A204.1 (cell line): ENCODE data around the gene SKI.
"Not testable (repeated sequence)": the region's sequence is repeated elsewhere in the genome, so short reads cannot be mapped to it uniquely, and the experiment has no call there.

Experiments used
- FAIRE-seq: peaks from 2 replicates; lab custom pipeline; 2012; peaks lifted over from hg19 to GRCh38; lab: Jason Lieb, UNC

The SKI gene

DNA sequence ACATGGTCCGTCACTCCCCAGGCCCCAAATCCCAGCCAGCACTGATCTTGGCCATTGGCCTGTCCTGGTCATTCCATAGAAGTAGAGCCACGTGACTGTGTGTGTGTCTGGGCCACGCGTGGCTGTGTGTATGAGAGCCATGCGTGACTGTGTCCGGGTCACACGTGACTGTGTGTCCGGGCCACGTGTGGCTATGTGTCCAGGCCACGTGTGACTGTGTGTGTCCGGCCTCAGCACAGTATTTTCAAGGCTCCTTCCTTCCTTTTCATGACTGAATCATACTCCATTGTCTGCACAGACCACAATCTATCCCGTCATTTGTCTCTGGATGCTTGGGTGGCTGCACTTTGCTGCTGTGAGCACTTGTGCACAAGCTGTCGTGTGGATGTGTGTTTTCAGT is 67.4 kb downstream of the SKI start:
- no peak for FAIRE-seq

DNA sequence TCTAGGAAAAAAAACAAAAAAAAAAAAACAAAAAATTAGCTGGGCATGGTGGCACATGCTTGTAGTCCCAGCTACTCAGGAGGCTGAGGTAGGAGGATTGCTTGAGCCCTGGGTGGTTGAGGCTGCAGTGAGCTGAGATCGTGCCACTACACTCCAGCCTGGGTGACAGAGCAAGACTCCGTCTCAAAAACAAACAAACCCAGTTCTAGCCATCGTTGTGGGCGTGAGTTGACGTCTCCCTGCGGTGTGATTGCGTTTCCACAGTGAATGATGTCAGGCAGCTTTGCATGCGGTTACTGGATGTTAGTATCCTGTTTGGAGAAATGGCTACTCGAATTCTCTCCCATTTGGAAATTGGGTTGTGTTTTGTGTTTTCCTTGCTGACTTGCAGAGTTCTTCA is 68.1 kb downstream of the SKI start:
- not testable (repeated sequence) for FAIRE-seq

DNA sequence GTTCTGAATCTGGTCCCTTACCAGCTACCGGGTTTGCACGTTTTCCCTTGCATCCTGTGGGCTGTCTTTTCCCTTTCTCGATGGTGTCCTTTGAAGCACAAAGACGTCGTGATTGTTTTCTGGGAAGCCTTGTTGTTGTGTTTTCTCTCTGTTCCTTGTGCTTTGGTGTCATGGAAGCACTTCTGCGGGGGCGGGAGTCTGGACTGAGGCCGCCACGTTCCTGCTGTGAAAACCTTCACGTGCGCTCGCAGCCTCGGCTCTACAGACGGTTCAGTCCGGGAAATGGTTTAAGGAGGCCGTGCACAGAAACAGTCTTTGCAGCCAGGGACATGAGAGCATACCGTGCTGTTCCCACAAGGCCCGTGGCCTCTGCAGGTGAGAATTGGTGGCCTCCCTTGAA is 68.5 kb downstream of the SKI start:
- no peak for FAIRE-seq

DNA sequence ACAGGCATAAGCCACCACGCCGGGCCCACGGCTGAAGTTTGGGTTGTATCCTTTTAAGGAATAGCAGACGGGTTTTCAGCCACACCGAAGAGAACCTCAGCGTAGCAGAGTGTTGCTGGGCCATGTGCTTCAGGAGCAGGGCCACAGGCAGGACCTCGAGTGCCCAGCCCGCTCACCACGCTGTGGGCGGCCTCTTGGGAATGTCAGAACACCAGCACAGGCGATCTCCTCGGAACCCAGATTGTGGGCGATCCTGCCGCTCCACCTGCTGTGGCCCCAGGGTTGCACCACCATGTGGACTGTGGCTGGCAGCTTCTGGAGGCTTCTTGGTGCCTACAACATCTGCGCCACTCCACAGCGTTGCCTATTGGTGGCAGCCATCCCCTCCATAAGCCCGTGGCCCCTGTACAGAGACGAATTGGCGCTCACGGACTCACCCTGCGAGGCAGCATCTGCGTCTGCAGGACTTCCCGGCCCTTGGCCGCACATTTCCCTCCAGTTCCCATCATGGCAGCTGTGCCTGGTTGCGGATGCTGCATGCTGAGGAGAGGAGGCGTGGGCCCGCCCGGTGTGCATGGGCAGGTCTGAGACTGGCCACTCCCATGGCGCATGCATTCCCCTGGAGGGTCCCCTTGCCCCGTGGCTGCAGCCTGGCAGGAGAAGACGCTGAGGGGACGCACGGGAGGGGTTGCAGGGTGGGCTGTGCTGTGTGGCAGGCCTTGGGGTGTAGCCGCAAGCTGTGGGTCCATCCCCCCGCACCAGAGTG is 69.3 kb downstream of the SKI start:
- no peak for FAIRE-seq

DNA sequence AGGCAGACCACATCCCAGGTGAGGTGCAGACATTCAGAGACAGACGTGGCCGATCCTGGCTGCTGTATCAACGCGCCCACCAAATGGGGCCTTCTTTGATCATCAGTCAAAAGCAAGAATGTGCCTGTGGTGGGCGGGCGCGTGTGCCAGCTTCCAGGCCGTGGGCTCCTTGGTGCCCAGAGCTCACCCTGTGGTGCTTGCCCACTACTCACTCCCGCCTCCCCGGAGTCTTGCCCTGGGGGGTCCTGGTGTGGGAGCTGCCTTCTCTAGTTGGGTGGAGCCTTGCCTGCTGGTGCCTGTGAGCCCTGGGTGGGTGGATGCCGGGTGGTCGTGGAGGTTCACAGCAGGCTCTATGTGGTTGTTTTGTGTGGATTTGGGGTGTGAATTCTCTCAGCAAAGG is 70.6 kb downstream of the SKI start:
- FAIRE-seq, result no peak

DNA sequence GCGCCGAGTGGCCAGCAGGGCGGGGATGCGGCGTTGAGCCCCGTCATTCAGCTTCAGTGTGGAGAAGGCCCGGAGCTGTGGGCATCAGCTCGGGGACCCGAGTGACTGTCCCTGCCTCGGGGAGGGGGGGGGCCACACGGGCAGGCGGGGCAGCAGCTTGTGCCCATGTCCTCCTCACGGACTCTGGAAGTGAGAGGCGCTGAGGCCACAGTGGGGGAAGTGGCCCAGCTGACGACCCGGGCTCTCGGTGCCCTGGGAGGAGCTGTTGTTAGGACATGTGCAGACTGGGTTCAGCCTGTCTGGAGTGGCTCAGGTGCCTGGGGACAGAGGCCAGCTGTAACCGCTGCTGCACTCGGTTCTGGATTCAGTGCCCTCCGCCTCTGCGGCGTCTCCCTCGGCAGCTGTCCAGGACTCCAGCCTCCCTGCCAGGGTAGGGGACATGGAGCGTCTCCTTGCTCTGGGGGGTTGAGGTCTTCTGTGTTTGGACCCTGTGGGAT is 71.1 kb downstream of the SKI start:
- no peak for FAIRE-seq

DNA sequence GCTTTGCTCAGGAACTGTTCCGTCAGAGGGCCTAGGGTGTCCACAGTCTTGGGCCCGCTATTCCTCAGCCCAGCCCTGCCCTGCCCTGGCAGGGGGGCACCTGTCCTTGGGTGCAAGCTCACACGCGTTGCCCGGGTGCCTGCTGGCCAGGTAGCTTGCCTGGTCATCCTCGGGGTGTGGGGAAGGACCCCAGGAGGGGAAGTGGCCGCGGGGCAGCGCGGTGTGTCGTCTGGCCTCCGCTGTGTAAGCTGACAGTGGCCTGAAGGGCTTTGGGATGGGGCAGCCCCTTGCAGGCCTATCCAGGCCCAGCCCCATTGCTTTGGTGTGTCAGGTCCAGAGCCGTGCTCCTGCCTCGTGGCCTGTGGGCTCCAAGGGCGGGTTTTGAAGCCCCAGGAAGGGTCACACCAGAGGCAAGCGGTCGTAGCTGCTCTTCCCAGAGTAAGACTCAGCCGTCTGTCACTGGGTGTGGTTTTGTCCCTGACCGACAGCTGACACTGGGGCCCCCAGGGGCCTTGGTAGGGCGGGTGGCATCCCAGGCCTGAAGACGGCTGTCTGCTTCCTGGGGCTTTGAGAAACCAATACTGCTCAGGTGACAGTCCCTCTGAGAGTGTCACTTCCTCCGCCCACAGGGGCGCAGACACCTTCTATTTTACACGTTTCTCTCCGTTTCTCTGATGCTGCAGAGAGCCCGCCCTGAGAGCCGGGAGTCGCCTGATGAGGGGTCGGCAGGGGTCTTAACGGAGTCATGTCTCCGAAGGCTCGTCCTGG is 72.1 kb downstream of the SKI start:
- FAIRE-seq, result no peak

DNA sequence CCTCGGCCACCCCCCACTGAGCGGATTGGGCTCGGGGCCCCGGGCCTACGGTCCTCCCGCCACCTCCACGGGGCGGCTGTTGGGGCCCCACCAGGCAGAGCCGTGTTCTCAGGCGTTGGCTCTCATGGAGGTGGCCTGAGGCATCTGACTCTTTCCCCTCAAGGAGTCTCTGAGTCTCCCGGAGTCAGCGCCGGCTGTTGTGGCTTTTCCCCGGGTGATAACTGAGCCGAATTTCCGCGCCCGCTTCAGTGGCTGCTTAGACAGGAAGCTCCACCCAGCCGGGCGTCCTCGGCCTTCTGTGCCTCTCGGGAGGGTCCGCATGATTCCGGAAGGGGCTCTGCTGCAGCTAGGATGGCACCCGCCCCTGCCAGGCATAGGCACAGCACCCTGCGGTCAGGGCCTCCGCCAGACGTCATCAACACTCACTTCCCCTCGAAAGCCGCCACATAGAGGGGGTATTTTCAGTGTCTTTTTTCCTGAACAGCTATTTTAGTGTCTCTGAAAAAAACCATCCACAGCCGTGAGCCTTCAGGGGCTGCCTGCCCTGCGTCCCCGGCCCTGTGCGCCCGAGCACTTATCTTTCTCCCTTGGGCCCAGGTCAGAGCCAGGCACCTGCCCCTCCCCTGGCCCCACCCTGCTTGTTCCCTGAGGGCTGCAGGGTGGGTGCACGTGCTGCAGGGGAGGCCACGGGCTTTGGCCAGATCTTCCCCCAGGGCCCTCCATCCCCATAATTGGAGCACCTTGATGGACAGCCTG is 72.9 kb downstream of the SKI start:
- no peak for FAIRE-seq

DNA sequence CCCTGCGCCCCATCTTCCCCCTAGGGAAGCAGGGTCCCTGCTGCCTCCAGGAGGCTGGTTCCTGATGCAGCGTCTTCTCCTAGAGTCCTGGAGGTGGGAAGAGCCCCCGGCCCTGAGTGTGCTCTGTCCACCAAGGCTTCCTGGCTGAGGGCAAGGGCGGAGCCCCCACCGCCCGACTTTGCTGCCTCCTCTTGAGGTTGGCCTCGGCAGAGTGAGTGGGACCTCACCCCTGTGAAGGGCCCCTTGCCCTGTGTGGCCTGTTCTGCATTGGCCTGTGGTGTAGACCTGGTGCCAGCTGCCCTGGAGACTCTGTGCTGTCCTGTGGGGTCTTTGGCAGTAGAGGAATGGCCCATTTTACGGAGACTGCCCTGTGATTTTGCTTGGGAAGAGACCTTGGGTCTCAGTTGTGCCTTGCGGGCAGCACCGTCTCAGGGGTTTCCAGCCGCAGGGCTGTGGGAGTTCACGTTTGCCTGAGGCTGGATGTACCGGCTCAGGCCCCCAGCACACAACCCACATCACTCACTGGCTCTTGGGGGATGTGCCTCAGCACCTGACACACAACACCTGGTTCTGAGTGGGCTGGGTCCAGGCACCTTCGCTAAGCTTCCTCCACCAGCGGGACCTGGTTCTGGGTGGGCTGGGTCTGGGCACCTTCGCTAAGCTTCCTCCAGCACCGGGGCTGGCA is 73.6 kb downstream of the SKI start:
- FAIRE-seq, result no peak

DNA sequence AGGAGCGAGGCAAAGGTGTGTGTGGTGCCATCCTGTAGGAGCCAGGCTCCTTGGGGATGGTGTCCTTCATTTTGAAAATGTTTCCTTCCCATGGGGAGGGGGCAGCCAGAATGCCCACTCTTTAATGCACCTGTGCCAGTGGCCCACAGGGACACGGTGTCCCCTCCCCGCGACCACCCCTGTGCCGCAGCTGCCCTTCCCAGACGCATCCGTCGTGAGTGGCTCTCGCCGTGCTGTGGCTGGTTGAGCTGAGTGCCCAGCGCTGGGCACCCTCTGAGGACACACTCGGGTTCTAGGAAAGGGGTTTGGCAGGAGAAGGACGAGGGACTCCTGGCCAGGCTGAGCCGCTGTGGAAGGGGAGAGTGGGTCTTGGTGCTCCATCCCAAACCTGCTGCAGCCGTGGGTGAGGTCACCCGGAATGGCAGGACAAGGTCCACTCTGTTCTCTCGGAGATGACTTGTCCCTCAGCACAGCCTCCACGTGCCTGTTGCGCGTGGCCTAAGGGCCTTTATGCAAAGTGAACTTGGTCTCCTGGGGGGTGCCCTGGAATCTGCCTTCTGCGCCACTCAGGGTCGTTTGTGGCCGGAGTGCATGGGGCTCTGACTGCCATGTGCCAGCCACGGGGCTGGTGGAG is 74.3 kb downstream of the SKI start:
- FAIRE-seq, result no peak

DNA sequence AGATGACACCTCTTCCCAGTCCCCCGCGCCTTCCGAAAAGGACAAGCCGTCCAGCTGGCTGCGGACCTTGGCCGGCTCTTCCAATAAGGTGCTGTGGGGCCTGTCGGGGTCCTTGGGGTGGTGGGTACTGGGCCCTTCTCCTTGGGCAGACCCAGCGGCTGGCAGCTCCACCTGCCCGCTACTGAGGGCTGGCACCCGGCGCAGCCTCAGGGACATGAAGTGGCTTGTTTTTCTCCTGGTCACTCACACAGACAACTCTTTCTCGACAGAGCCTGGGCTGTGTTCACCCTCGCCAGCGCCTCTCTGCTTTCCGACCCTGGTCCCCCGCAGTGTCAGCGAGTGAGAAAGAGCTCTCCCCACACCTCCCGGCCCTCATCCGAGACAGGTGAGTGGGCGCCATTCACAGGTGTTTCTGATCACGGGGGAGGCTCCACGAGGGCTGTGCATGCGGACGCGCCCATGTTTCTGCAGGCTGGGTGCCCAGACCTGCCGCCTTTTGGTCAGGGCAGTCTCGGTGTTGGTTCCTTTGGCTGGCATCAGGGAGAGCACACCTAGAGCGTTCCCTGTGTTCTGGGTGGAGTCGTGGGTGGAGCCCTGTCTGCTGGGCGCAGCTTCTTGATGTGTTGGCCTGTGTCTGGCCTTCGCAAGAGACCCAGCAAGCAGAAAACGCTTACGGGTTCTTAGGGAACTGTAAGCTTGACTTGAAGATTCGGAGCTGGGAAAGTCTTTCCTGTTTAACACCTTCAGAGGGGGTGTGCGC is 75.1 kb downstream of the SKI start:
- no peak for FAIRE-seq

DNA sequence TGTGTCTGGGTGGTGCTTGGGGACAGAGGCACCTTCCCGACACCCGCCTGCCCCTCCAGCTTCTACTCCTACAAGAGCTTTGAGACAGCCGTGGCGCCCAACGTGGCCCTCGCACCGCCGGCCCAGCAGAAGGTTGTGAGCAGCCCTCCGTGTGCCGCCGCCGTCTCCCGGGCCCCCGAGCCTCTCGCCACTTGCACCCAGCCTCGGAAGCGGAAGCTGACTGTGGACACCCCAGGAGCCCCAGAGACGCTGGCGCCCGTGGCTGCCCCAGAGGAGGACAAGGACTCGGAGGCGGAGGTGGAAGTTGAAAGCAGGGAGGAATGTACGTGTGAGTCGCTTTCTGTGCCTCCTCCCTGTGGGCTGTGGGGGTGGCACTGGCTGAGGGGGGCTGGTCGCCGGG is 75.7 kb downstream of the SKI start:
- no peak for FAIRE-seq

DNA sequence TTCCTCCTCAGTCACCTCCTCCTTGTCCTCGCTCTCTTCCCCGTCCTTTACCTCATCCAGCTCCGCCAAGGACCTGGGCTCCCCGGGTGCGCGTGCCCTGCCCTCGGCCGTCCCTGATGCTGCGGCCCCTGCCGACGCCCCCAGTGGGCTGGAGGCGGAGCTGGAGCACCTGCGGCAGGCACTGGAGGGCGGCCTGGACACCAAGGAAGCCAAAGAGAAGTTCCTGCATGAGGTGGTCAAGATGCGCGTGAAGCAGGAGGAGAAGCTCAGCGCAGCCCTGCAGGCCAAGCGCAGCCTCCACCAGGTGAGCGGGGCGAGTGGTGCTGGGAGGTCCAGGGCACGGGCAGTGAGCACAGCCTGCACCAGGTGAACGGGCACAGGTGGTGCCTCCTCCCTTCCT is 76.2 kb downstream of the SKI start:
- no peak for FAIRE-seq

DNA sequence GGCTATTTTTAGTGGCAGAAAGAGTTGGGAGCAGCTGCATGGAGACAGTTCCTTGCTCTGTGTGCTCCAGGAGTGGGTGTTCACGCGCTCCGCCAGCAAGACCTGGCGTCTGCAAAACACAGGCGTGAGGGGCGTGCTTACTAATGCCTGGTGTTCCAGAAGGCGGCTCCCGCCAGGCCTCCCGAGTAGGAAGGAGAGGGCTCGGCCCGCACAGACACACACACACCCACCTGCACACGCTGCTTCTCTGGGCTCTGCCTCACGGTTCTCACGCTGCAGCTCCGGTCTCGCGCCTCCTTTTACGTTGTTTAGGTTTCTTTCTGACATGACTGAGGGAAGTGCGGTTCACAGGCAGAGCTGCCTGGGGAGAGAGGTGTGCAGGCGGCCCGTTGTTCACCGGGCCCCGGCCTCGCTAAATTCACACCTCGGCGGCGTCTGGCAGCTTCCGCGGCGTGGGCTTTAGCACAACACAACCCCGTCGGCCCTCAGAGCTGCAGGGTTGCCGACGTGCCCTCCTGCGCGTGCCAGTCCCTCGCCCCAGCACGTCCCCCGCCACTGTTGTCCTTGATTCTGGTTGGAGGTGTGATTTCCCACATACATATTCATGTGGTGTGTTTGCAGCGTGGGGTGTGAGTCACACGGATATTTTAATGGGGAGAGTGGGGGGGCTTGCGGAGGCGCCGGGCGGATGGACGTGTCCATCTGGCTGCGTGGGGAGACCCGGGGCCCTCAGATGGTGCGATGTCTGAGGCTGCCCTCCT is 77.0 kb downstream of the SKI start:
- FAIRE-seq, result no peak

DNA sequence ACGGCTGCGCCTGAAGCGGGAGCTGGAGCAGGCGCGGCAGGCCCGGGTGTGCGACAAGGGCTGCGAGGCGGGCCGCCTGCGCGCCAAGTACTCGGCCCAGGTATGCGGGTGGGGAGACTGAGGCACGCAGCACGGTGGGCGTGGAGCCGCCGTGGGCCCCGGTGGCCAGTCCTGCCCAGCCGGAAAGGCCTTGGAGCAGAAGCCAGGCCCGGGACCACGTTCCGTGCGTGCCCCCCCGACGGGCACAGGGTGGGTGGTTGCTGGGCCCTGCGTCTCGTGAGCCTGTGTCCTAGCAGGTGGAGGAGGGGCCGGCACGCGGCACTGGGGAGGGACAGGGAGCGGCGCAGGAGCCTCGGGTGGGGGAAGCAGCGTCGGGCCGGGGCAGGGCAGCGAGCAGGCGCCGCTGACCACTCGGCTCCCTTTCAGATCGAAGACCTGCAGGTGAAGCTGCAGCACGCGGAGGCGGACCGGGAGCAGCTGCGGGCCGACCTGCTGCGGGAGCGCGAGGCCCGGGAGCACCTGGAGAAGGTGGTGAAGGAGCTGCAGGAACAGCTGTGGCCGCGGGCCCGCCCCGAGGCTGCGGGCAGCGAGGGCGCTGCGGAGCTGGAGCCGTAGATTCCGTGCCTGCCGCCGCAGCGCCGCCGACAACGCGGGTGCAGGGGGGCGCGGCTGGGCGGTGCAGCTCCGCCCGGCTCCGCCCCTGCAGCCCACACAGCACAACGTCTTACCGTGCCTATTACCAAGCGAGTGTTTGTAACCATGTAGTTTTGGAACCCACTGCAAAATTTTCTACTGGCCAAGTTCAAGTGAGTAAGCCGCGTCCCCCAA is 78.2 kb downstream of the SKI start:
- no peak for FAIRE-seq

DNA sequence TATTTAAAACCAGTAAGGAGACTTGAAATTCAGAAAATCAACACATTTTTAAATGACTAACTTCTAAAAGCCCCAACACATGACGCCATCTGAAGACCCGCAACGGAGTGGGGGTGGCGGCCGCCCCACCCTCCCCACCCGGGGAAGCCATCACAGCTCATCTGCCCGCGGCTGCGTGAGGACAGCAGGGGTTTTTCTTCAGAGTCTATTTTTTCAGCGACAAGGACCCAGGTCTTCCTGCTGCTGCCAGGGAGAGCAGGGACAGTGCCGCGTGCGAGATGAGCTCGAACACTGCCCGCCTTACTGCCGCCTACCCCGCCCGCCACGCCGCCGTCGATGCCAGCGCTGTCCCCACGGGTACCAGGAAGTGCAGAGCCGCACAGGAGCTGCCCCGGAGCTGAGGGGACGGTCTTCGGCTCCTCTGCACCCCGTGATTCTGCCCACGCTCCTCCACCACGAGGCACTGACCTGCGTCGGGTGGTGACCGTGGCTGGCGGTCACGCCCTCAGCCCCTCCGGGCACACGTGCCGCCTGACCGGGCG is 79.0 kb downstream of the SKI start:
- no peak for FAIRE-seq

DNA sequence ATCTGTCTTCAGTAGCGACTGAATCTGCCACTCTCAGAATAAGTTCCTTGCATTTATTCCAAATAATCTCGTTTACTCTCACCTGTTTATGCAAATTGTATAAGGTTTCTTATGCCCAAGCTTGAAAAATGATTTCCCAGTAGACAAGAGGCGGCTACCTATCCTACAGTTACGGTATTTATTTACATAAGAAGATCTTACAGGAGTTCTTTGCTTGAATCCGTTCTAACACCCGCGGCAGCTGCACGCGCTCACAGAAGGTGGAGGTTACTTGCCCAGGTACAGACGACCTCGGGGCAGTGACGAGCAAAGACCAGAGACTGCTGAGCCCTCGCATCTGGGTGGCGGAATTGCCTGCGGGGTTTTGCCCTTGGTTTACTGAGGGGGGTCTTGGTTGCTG is 79.9 kb downstream of the SKI start:
- FAIRE-seq, result no peak

DNA sequence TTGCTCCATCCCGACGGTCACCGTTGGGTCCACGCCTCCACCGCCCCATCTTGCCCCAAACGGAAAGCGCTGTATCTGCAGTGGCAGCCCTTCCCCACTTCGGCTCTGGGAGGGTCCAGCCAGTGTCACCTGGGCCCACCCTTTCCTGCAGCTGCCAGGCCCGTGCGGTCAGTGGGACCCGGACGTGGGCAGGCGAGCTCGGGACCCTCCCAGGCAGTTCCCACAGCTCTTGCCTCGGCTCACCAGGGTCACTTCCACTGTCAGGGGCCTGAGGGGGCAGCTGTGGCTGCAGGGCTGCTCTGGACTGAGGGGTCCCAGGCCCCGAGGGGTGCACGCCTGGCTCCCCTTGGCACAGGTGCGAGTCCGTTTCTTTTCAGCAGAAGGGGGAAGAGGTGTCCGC is 80.7 kb downstream of the SKI start:
- no peak for FAIRE-seq
